OCI-LY1 (cell line): ENCODE measurements around the gene SCARB2.

Source experiments
- H2AFZ ChIP-seq: fragments of 200-600 bp; sonication (generic), shearing (Covaris generic); 2 replicates; pipeline ENCODE4 v1.6.0; 2014; ENCODE audit warnings: antibody characterized with exemption, mild to moderate bottlenecking, low read length
- H3F3A ChIP-seq: fragments of 200-600 bp; sonication (generic), shearing (Covaris generic); 2 replicates; pipeline ENCODE4 v1.6.0; 2014; ENCODE audit warnings: mild to moderate bottlenecking, antibody characterized with exemption, low read length, moderate library complexity; ENCODE audit not compliant: insufficient read depth
- H3K27ac ChIP-seq: fragments of 200-600 bp; sonication (generic); 2 replicates; pipeline ENCODE4 v1.5.1; 2014; ENCODE audit warnings: low read length, mixed run types, mild to moderate bottlenecking, low read depth; ENCODE audit not compliant: poor library complexity, severe bottlenecking
- H3K27me3 ChIP-seq: fragments of 200-600 bp; sonication (generic); 2 replicates; pipeline ENCODE4 v1.6.0; 2014; ENCODE audit warnings: antibody characterized with exemption, mild to moderate bottlenecking, low read length, moderate library complexity; ENCODE audit not compliant: insufficient read depth
- H3K36me3 ChIP-seq: fragments of 200-600 bp; sonication (generic); 2 replicates; pipeline ENCODE4 v1.6.1; 2014; ENCODE audit warnings: mild to moderate bottlenecking, antibody characterized with exemption, low read length, moderate library complexity, mixed read lengths; ENCODE audit not compliant: insufficient read depth
- H3K4me1 ChIP-seq: fragments of 200-600 bp; sonication (generic); 2 replicates; pipeline ENCODE4 v1.5.1; 2014; ENCODE audit warnings: mild to moderate bottlenecking, low read length, moderate library complexity; ENCODE audit not compliant: insufficient read depth, severe bottlenecking
- H3K4me2 ChIP-seq: fragments of 200-600 bp; sonication (generic), shearing (Covaris generic); 2 replicates; pipeline ENCODE4 v1.6.1; 2014; ENCODE audit warnings: low read length
- H3K4me3 ChIP-seq: fragments of 200-600 bp; sonication (generic); 2 replicates; pipeline ENCODE4 v1.5.1; 2014; ENCODE audit warnings: low read length, low read depth, mild to moderate bottlenecking, mixed read lengths; ENCODE audit not compliant: poor library complexity, severe bottlenecking
- H3K79me2 ChIP-seq: fragments of 200-600 bp; shearing (Covaris generic); 2 replicates; pipeline ENCODE4 v1.6.1; 2016; ENCODE audit warnings: mixed run types, low read length, mixed read lengths; ENCODE audit not compliant: insufficient read depth
- H3K9ac ChIP-seq: fragments of 200-600 bp; sonication (generic), shearing (Covaris generic); 2 replicates; pipeline ENCODE4 v1.6.1; 2014; ENCODE audit warnings: mild to moderate bottlenecking, low read length, mixed read lengths
- H3K9me2 ChIP-seq: fragments of 200-600 bp; sonication (generic), shearing (Covaris generic); 2 replicates; pipeline ENCODE4 v1.6.1; 2014; ENCODE audit warnings: low read depth, mild to moderate bottlenecking, low read length, mixed read lengths
- H3K9me3 ChIP-seq: fragments of 200-600 bp; shearing (Covaris generic); 2 replicates; pipeline ENCODE4 v1.6.1; 2014; ENCODE audit warnings: low read length, mixed read lengths
- H4K20me1 ChIP-seq: fragments of 200-600 bp; sonication (generic), shearing (Covaris generic); 2 replicates; pipeline ENCODE4 v1.6.0; 2016; ENCODE audit warnings: mild to moderate bottlenecking, low read length; ENCODE audit not compliant: insufficient read depth
- EZH2 ChIP-seq: fragments of 200-600 bp; sonication (generic), shearing (Covaris generic); IDR thresholded peaks from 2 replicates; pipeline ENCODE4 v1.8.0; 2017; ENCODE audit warnings: borderline replicate concordance, mixed run types, mild to moderate bottlenecking, antibody characterized with exemption, low read length, moderate library complexity, mixed read lengths
- TF ChIP-seq, protein P1 (sequence below): fragments of 200-600 bp; sonication (generic), shearing (Covaris generic); IDR thresholded peaks from 2 replicates; pipeline ENCODE4 v1.5.1; 2017; ENCODE audit warnings: mild to moderate bottlenecking, antibody characterized with exemption, low read length, moderate library complexity, mixed read lengths

The SCARB2 gene

DNA sequence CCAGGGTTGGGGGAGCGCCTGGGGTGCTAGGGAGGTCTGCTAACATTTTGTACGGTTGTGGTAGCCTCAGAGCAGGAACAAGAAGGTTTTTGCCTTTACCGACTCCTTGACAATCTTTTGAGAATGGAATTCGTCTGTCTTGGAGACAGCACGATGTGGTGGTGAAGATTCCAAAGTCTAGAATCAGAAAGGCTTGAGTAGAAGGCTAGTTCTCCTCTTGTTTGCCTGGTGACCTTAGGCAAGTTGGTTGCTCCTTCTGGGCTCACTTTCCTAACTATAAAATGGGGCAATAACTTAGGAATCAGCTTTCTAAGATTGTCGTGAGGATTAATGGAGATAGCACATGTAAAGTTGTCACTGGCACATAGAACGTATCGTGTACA, 38.6 kb upstream of the SCARB2 start:
- no peaks in the 10 kb centered on the region for H3F3A ChIP-seq
- no peak overlapping the region for H3K9ac ChIP-seq
- no peak for TF ChIP-seq EZH2
- TF ChIP-seq, protein P1, sequence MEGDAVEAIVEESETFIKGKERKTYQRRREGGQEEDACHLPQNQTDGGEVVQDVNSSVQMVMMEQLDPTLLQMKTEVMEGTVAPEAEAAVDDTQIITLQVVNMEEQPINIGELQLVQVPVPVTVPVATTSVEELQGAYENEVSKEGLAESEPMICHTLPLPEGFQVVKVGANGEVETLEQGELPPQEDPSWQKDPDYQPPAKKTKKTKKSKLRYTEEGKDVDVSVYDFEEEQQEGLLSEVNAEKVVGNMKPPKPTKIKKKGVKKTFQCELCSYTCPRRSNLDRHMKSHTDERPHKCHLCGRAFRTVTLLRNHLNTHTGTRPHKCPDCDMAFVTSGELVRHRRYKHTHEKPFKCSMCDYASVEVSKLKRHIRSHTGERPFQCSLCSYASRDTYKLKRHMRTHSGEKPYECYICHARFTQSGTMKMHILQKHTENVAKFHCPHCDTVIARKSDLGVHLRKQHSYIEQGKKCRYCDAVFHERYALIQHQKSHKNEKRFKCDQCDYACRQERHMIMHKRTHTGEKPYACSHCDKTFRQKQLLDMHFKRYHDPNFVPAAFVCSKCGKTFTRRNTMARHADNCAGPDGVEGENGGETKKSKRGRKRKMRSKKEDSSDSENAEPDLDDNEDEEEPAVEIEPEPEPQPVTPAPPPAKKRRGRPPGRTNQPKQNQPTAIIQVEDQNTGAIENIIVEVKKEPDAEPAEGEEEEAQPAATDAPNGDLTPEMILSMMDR: no peak
- no peaks in the 10 kb centered on the region for H3K4me1 ChIP-seq
- H3K9me3 ChIP-seq: no peaks in the 10 kb centered on the region
- no peak overlapping the region for H3K4me2 ChIP-seq
- H3K4me3 ChIP-seq: no peak overlapping the region
- H3K27ac ChIP-seq: no peak overlapping the region
- no peaks in the 10 kb centered on the region for H4K20me1 ChIP-seq
- no peaks in the 10 kb centered on the region for H3K79me2 ChIP-seq
- no peaks in the 10 kb centered on the region for H3K27me3 ChIP-seq
- H3K36me3 ChIP-seq: no peaks in the 10 kb centered on the region
- H3K9me2 ChIP-seq: no peaks in the 10 kb centered on the region
- H2AFZ ChIP-seq: no peak overlapping the region

DNA sequence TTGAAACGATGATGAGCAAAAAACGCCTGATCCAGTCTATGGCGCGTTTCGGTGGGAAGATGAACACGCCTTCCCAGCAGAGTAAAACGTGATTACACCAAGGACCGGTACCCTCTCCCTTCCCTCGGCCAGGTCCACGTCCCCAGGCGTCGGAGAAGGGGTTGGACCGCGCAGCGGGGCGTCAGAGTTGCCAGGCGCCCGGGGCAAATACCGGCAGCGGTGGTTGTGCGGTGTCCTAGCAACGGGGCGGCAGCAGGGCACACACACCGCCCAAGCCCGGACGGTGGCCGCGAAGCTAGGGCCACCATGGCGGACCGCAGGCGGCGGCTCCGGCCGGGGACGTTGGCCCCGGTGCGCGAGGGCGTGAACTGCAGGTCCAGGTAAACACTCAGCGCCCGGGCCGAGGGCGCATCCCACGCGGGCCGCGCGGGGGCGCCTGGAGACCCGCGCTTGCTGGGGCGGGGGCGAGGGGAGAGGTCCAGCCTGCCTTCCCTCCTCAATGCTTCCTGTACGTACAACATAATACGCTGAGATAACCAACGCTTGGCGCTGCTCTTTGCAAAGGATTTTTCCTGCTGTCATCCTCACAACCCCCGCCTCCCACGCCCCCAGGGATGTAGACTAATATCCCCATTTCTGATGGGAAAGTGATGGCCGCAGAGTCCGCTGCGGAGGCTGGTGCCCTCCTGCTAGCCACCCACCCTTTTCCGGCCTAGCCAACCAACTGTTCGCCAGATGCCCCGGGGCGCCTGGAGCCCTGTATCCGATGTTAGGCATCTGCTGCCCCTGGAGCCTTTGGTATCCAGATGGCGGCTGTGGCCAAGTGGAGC, 38.0 kb upstream of the SCARB2 start, which contains the start of gene FAM47E:
Gene FAM47E, plus strand, starts transcription at position 281 of the 830 bp plus-strand sequence. Its CDS starts 26 bp downstream, at position 307.
- H3K79me2 ChIP-seq: no peaks in the 10 kb centered on the region
- no peak within 1 kb of the TSS for H3K4me2 ChIP-seq
- H3K27ac ChIP-seq: no peak within 1 kb of the TSS
- H3K4me1 ChIP-seq: no peaks in the 10 kb centered on the region
- H3K36me3 ChIP-seq: no peaks in the 10 kb centered on the region
- no peaks in the 10 kb centered on the region for H3K9me2 ChIP-seq
- no peak within 1 kb of the TSS for H3K9ac ChIP-seq
- H4K20me1 ChIP-seq: no peaks in the 10 kb centered on the region
- no peak within 1 kb of the TSS for H3K4me3 ChIP-seq
- H3K27me3 ChIP-seq: no peaks in the 10 kb centered on the region
- no peak within 1 kb of the TSS for H2AFZ ChIP-seq
- no peaks in the 10 kb centered on the region for H3K9me3 ChIP-seq
- H3F3A ChIP-seq: no peaks in the 10 kb centered on the region
- TF ChIP-seq, protein P1: no peak
- TF ChIP-seq EZH2: no peak

DNA sequence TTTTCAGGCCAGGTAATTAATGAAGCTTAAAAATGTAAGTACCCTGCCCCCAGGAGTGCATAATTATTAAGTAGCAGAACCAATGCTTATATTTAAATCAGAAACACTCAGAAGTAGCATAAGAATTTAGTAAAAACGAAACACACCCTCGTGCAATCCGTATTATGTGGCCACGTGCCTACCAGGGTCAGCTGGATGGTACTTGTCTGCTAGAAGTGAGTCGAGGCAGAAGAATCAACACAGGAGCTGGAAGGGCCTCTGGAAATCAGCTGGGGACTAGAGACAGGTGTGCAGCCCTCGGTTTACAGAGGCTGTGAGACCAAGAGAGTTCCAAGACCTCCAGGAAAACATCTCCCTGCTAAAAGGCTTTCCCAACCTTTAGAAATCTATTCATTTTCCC, 37.3 kb upstream of the SCARB2 start:
- TF ChIP-seq EZH2: no peak
- TF ChIP-seq, protein P1: no peak
- Histone ChIP-seq H2AFZ (no peak overlapping the region), H3K4me3 (no peak overlapping the region), H3K36me3 (no peaks in the 10 kb centered on the region), H3K27me3 (no peaks in the 10 kb centered on the region), H3F3A (no peaks in the 10 kb centered on the region), H3K9me3 (no peaks in the 10 kb centered on the region), H4K20me1 (no peaks in the 10 kb centered on the region), H3K4me2 (no peak overlapping the region), H3K9ac (no peak overlapping the region), H3K27ac (no peak overlapping the region), H3K79me2 (no peaks in the 10 kb centered on the region), H3K9me2 (no peaks in the 10 kb centered on the region), H3K4me1 (no peaks in the 10 kb centered on the region)
